PC-9 (cell line): ENCODE data around the gene TOMM6. TPM values are rescaled to one million over a fixed set of nuclear protein-coding genes. Genes with fewer than 3 reads are reported as not detected.

Experiments used
- BruUV-seq: library from RNA; stranded (reverse); fragments of 400-500 nt; replicated peaks from 2 replicates; lab custom pipeline; 2021; lab: Mats Ljungman, UMichigan
- CTCF ChIA-PET: fragments of 300-600 bp; sonication (Branson Sonifier 250); formaldehyde crosslinking; loops from one replicate; lab custom pipeline; 2022; ENCODE audit warnings: antibody characterized with exemption; lab: Charles Lee
- POLR2A ChIA-PET: fragments of 300-600 bp; sonication (Branson Sonifier 250); formaldehyde crosslinking; loops from one replicate; lab custom pipeline; 2022; ENCODE audit warnings: antibody characterized with exemption; ENCODE audit not compliant: unreplicated experiment; lab: Charles Lee
- DNase-seq, 2 experiments: peaks; one replicate each; pipeline versions ENCODE4 v3.0.0 to v3.0.0-alpha.2; 2015 to 2022; ENCODE audit warnings: mixed read lengths in 1 of 2
- H2AFZ ChIP-seq: fragments of 200-600 bp; sonication (generic); 2 replicates; pipeline ENCODE4 v1.8.1; 2017; ENCODE audit warnings: antibody characterized with exemption
- H3F3A ChIP-seq: fragments of 200-600 bp; sonication (generic); 2 replicates; pipeline ENCODE4 v1.8.1; 2017; ENCODE audit warnings: antibody characterized with exemption, mild to moderate bottlenecking, low read depth; ENCODE audit not compliant: insufficient read depth
- H3K27ac ChIP-seq: fragments of 200-600 bp; sonication (generic); 2 replicates; pipeline ENCODE4 v1.6.1; 2016; ENCODE audit warnings: mixed run types
- H3K27me3 ChIP-seq: fragments of 200-600 bp; sonication (generic); 2 replicates; pipeline ENCODE4 v1.6.1; 2016; ENCODE audit warnings: low read depth, mixed run types; ENCODE audit not compliant: insufficient read depth
- H3K36me3 ChIP-seq: fragments of 200-600 bp; sonication (generic); 2 replicates; pipeline ENCODE4 v1.6.1; 2016; ENCODE audit warnings: low read depth, mixed run types
- H3K4me1 ChIP-seq: fragments of 200-600 bp; sonication (generic); replicated peaks from 2 replicates; pipeline ENCODE4 v1.6.1; 2016; ENCODE audit warnings: mixed run types; ENCODE audit not compliant: insufficient read depth
- H3K4me2 ChIP-seq: fragments of 200-600 bp; sonication (generic); 2 replicates; pipeline ENCODE4 v1.6.1; 2017; ENCODE audit warnings: mixed run types
- H3K4me3 ChIP-seq: fragments of 200-600 bp; sonication (generic); 2 replicates; pipeline ENCODE4 v1.6.1; 2016; ENCODE audit warnings: mixed run types
- H3K79me2 ChIP-seq: fragments of 200-600 bp; sonication (generic); 2 replicates; pipeline ENCODE4 v1.6.1; 2017; ENCODE audit warnings: low read depth, mixed run types
- H3K9me2 ChIP-seq: fragments of 200-600 bp; sonication (generic); 2 replicates; pipeline ENCODE4 v1.8.1; 2017; ENCODE audit warnings: mild to moderate bottlenecking; ENCODE audit not compliant: insufficient read depth
- H3K9me3 ChIP-seq: fragments of 200-600 bp; sonication (generic); 2 replicates; pipeline ENCODE4 v1.8.1; 2016; ENCODE audit warnings: low read depth; ENCODE audit not compliant: insufficient read depth
- H4K20me1 ChIP-seq: fragments of 200-600 bp; sonication (generic); 2 replicates; pipeline ENCODE4 v1.8.1; 2017; ENCODE audit not compliant: insufficient read depth
- EZH2 ChIP-seq: fragments of 200-600 bp; sonication (generic); IDR thresholded peaks from 2 replicates; pipeline ENCODE4 v1.8.0; 2017; ENCODE audit warnings: antibody characterized with exemption, low read depth
- intact Hi-C: fragments of 100-400 bp; cut with micrococcal nuclease; formaldehyde crosslinking; loops from one replicate; pipeline ENCODE4 v1.10.0; 2022; ENCODE audit not compliant: unreplicated experiment
- total RNA-seq: library from RNA; stranded (reverse); gene quantifications from 2 replicates; pipeline ENCODE4 v1.2.3, GENCODE V29; 2021
- TF ChIP-seq, protein P1 (sequence below): fragments of 200-600 bp; sonication (generic); conservative IDR thresholded peaks from 2 replicates; pipeline ENCODE4 v1.6.1; 2017; ENCODE audit warnings: mixed run types, antibody characterized with exemption, mild to moderate bottlenecking, moderate library complexity

The TOMM6 gene
- total RNA-seq, 1 experiment from 2014 or later: 170 TPM

DNA sequence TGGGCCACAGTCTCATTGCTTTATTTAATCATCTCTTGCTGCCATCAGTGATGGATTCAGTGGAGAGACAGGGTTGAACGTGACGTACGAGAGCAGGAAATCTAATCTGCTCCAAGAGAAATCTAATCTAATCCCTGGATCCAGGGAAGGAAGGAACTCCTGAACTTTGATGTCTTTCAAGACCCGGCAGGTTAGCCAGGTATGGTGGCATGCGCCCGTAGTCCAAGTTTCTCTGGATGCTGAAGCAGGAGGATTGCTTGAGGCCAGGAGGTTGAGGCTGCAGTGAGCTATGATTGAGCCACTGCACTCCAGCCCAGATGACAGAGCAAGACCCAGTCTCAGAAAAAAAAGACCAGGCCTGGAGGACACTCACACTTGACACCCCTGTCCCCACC is 28.9 kb upstream of the TOMM6 start:
- Histone ChIP-seq H4K20me1 (no peaks in the 10 kb centered on the region), H3F3A (0 out of 2 replicates have a peak, but pooled peaks cover 4% of the 10 kb centered on the region), H3K27me3 (no peaks in the 10 kb centered on the region), H3K4me3 (no peak overlapping the region), H2AFZ (no peak overlapping the region), H3K36me3 (no peaks in the 10 kb centered on the region), H3K4me1 (peaks cover 14% of the 10 kb centered on the region; the same call in 1 of the 2 replicates), H3K9me2 (no peaks in the 10 kb centered on the region), H3K27ac (no peak overlapping the region), H3K9me3 (no peaks in the 10 kb centered on the region), H3K79me2 (no peaks in the 10 kb centered on the region), H3K4me2 (no peak overlapping the region)
- ChIA-PET POLR2A (interaction anchor here (0.6 kb wide), 1 partner anchor 174 kb away, joined by 5 read pairs; no protein-coding TSS in a partner anchor), CTCF (interaction anchor here (1.1 kb wide), 1 partner anchor 28 kb away, joined by 3 read pairs; no protein-coding TSS in a partner anchor)
- intact Hi-C loops: no loop called here
- TF ChIP-seq EZH2: no peak
- TF ChIP-seq, protein P1, sequence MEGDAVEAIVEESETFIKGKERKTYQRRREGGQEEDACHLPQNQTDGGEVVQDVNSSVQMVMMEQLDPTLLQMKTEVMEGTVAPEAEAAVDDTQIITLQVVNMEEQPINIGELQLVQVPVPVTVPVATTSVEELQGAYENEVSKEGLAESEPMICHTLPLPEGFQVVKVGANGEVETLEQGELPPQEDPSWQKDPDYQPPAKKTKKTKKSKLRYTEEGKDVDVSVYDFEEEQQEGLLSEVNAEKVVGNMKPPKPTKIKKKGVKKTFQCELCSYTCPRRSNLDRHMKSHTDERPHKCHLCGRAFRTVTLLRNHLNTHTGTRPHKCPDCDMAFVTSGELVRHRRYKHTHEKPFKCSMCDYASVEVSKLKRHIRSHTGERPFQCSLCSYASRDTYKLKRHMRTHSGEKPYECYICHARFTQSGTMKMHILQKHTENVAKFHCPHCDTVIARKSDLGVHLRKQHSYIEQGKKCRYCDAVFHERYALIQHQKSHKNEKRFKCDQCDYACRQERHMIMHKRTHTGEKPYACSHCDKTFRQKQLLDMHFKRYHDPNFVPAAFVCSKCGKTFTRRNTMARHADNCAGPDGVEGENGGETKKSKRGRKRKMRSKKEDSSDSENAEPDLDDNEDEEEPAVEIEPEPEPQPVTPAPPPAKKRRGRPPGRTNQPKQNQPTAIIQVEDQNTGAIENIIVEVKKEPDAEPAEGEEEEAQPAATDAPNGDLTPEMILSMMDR: no peak
- DNase-seq: no peak
- no TSS peak for BruUV-seq

DNA sequence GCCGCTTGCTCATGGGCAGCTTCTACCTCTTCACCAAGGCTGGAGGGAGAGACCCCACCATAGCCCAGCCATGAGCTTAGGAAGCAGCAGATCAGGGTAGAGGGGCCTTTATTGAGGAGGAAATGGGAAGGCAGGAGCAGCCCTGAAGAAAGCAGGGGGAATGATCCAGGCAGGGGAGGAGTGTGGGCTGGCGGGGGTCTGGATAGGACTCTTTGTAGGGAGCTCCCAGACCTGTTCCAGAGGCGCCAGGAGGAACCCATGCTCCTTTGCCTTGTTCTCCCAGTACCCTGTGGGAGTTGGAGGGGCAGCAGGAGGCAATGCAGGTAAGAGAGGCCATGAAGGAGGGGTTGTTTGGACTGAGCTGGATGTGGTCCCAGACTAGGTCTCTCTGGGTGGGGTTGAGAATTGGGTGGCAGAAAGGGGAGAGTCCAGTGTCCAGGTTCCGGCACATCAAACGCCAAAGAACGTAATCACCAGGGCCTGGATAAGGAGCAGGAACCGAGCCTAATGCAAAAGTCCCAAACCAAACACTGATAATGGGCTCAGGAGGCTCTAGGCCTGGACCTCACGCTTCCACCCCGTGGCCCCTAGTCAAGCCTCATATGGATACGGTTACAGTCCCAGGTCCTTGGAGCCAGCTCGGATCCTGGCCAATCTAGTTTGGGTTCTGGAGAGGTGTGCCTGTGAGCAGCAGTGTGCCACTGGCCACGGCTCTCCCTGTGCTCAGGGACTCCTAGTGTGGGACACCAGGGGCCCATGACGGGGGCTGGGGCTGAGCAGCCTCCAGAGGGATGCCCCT is 28.2 kb upstream of the TOMM6 start:
- Histone ChIP-seq H3K9me3 (no peaks in the 10 kb centered on the region), H3K9me2 (no peaks in the 10 kb centered on the region), H3K4me3 (no peak overlapping the region), H3K27me3 (no peaks in the 10 kb centered on the region), H2AFZ (no peak overlapping the region), H3K4me2 (no peak overlapping the region), H3K79me2 (no peaks in the 10 kb centered on the region), H3K36me3 (no peaks in the 10 kb centered on the region), H4K20me1 (no peaks in the 10 kb centered on the region), H3F3A (0 out of 2 replicates have a peak, but pooled peaks cover 4% of the 10 kb centered on the region), H3K4me1 (peaks cover 14% of the 10 kb centered on the region; the same call in 1 of the 2 replicates), H3K27ac (no peak overlapping the region)
- intact Hi-C loops: no loop called here
- POLR2A ChIA-PET: no interaction called here
- DNase-seq: no peak
- TF ChIP-seq, protein P1: no peak
- no peak for TF ChIP-seq EZH2
- CTCF ChIA-PET: interaction anchor here (1.1 kb wide), 1 partner anchor 27 kb away, joined by 3 read pairs; no protein-coding TSS in a partner anchor
- no TSS peak for BruUV-seq

DNA sequence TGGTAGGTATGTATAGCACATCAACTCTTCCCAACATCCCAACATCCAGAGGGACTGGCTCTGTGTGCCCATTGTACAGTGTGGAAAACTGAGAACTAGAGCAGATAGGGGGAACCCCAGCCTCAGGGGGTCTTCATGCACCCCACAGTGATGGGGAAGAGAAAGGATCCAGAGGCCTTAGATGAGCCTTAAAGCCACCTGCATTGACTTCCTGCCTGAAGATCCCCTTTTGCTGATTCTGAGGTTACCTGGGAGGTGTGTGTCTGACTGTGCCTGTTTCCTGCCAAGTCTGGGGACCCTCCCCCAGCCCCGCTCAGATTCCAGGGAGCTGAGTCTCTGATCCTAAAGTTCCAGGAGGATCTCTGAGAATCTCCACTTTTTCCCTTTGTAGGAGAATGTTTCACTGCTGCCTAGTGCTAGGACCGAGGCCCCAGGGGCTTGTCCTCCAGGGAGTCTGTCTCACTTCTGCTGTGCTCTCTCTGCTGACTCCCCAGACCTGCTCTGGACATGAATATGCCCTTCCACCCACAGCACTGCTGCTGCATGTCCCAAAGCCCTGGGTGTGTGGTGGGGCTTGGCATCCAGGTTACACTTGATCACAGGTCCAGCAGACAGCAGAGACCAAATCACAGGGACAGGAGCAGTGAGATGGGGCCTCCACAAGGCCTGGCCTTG is 27.5 kb upstream of the TOMM6 start:
- Histone ChIP-seq H3K27ac (no peak overlapping the region), H2AFZ (no peak overlapping the region), H3K4me1 (peaks cover 14% of the 10 kb centered on the region; the same call in 1 of the 2 replicates), H3K4me3 (no peak overlapping the region), H3K9me3 (no peaks in the 10 kb centered on the region), H3K27me3 (no peaks in the 10 kb centered on the region), H3K79me2 (no peaks in the 10 kb centered on the region), H4K20me1 (no peaks in the 10 kb centered on the region), H3K36me3 (no peaks in the 10 kb centered on the region), H3F3A (0 out of 2 replicates have a peak, but pooled peaks cover 4% of the 10 kb centered on the region), H3K4me2 (no peak overlapping the region), H3K9me2 (no peaks in the 10 kb centered on the region)
- TF ChIP-seq EZH2: no peak
- TF ChIP-seq, protein P1: no peak
- no TSS peak for BruUV-seq
- DNase-seq: no peak
- ChIA-PET POLR2A (no interaction called here), CTCF (no interaction called here)
- intact Hi-C loops: no loop called here
